Uterus (tissue), 2 donors: ENCODE data around the gene CTDNEP1.

Experiments
- POLR2A ChIP-seq, 2 donors: fragments of 450-650 bp; IDR thresholded peaks; one replicate each; pipeline ENCODE4 v1.6.1; 2016; ENCODE audit warnings: antibody characterized with exemption in 2 of 2, mild to moderate bottlenecking in 1 of 2, moderate library complexity in 1 of 2
- TF ChIP-seq, protein P1 (sequence below), 4 experiments: fragments of 200-600 bp in 2 of 4; fragments of 450-650 bp in 2 of 4; sonication (generic) in 2 of 4; IDR thresholded peaks; one replicate each; pipeline ENCODE4 v1.5.1; 2016 to 2019; ENCODE audit warnings: antibody characterized with exemption in 4 of 4, mild to moderate bottlenecking in 2 of 4, moderate library complexity in 1 of 4

- TF ChIP-seq, protein P1, sequence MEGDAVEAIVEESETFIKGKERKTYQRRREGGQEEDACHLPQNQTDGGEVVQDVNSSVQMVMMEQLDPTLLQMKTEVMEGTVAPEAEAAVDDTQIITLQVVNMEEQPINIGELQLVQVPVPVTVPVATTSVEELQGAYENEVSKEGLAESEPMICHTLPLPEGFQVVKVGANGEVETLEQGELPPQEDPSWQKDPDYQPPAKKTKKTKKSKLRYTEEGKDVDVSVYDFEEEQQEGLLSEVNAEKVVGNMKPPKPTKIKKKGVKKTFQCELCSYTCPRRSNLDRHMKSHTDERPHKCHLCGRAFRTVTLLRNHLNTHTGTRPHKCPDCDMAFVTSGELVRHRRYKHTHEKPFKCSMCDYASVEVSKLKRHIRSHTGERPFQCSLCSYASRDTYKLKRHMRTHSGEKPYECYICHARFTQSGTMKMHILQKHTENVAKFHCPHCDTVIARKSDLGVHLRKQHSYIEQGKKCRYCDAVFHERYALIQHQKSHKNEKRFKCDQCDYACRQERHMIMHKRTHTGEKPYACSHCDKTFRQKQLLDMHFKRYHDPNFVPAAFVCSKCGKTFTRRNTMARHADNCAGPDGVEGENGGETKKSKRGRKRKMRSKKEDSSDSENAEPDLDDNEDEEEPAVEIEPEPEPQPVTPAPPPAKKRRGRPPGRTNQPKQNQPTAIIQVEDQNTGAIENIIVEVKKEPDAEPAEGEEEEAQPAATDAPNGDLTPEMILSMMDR (IDR thresholded peaks at IDR 0.05) = no peak
- TF ChIP-seq POLR2A (IDR thresholded peaks at IDR 0.05) = no peak
These were observed 3.0 kb upstream of the CTDNEP1 start for GRCh38 chr17:7254511-7254910.
